ELF-1 (cell line): ENCODE data around the gene GRIP1.
A peak's percentile ranks its signal among the peaks of the same experiment; 100 is the strongest.

Experiments
- DNase-seq: peaks from one replicate; pipeline ENCODE4 v3.0.0-alpha.2; 2016; ENCODE audit warnings: low read depth, low spot score

The GRIP1 gene

DNA sequence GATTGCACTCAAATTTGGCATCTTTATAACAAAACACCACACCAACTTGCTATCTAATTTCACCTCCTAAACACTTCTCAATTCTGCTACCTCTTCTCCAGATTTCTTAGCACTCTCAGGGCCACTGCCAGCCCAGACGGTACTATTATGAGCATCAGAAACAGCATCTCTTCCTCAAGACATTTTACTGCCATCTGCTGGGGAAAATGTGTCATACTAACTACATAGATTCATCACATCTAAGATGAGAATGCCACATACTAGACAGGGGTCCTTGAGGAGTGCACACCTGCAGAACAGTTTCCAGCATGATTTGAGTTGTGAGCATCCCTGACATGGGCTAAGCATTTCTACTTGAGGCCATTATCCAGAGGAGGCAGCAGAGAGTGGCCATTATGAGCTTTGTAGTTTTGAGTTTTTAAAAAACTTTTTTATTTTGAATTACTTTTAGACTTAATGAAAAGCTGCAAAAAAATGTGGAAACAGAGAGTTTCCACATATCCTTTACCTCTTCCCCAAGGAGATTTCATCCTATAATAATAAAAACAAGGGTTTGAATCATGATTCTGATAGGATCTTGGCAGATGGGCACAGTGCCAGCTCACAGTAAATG, 15.1 kb upstream of the GRIP1 start:
- DNase-seq = peak; percentile 10

DNA sequence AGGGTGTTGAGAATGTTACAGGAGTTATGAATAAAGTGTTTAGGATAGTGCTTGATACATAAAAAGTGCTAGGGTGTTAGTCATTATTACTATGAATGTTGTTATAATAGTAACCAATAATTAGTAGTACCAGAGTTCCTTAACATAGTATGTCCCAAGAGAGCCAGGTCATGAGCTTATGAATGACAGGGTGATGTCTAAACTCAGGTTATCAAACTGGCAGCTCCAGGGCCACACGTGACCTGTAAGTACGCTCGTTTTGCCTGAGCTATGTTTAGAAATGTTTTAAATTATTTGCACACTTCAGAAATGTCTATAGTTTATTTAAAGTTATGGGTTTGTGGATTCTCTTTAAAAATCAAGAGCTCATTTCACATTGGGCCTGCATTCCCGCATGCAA, 14.1 kb upstream of the GRIP1 start:
- no peak for DNase-seq

DNA sequence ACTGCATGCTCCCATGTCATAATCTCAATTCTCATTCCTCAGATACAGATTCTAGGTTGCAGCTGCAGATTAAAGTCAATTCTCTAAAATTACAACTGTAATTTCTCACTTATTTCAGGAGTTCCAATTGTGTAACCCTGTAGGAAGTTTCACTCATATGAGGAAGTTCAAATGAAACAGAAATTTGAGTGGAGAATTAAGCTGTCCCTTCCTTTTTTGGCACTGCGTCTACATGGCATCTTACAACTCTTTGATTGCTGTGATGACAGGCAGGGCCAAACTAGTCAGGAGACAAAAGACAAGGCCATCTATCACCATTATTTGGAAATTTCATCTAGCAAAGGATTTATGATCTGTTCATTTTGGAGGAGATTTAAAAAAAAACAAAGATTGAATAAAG, 13.3 kb upstream of the GRIP1 start:
- DNase-seq = no peak

DNA sequence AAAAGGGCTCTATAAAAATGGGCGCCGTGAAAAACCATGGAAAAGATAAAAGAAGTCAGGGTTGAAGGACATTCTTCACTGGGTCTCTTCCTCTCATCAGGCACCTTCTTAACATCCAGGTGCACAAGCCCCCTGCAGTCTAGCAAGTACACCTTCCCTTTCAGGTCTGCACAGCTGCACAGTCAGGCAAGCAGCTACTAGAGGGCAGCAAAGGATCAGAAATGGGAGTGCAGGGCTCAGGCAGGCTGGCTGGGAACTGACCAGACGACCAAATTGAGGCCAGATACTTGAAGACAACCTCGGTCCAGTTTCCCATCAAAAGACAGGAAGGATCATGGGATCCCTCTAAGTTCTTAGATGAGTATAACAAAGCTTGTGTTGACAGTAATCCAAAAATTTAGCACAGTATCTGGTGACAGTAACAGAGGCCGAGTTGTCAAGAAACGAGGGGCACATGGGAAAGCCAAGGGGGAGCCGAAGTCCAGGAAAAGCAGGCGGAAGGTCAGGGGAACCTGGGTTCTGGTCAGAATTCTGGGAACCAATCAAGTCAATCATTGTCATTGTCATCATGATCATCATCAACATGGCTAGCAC, 10.1 kb upstream of the GRIP1 start:
- DNase-seq = peak; percentile 84

DNA sequence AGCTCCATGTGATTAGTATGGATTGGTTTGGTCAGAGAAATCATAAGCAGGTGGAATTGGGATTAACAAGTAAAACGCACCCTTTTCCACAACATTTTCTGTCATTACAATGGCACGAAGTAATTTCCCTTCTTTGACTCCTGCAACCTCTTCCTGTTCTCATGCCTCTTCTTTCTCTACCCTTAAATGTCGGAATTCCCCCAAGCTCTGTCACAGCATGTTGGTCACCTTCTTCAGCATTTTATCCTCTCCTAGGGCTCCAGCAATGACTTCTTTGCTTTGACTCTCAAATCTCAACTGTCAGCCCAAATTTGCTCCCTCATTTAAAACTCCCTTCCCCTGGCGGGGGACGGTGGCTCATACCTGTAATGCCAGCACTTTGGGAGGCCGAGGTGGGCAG, 5.3 kb upstream of the GRIP1 start:
- no peak for DNase-seq

DNA sequence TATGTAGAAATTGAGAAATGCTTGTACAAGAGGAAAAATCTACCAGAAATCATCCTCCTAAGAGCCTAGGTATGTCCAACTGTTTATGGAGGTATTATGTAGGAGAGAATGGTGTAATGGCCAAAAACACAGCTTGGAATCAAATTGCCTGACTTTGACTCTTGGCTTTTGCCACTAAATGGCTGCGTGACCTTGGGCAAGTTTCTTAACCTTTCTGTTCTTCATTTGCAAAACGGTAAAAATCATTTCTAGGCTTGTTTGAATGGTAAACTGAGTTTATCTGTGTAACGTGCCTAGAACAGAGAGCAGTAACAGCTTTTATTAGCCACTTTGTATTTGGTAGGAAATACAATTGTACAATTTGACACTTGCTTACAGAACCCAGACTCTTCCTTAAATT, 4.9 kb upstream of the GRIP1 start:
- DNase-seq = no peak

DNA sequence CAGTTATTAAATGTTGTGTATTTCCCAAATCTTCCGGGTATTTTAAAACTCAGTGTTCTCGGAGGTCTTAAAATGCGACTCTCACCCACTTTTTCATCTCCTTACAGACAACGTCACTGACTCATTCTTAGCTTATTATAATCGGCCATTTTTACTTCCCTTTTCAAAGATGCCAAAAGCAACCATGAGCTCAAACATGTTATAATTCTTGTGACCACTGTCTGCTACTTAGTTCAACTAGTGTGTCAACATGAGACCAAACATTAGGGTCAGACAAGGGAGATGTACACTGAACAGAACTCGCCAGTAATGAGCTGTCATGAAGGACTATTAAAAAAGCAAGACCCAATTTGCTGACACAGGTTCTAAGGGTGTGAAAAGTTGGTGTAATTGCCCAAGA, 4.2 kb upstream of the GRIP1 start:
- no peak for DNase-seq

DNA sequence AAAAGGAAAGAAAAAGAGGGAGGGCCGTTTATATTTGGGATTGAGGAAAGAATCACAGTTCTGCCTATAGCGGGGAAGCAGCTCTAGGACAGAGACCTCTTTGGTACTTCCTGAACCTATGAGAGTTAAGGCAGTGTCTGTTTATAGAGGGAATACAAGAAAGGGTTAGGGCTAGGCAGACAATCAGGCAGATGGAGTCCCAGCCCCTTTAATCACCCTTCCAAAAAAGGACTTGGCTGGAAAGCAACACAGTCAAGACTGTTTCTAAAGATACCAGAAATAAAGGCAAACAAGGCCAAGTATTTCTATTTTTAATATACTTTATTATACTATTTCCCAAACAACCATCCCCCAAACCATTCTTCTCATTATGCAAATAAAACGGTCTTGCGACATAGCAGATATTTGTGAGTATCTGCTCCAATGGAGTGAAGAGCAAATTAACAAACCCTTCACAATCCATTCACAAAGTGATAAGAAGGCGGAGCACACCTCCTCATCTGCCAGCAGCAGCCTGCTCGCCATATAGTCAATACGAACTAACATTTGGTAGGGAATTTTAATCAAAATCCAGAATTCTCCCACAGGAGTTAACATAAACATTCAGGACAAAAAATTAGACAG, 697 bp upstream of the GRIP1 start:
- no peak for DNase-seq

DNA sequence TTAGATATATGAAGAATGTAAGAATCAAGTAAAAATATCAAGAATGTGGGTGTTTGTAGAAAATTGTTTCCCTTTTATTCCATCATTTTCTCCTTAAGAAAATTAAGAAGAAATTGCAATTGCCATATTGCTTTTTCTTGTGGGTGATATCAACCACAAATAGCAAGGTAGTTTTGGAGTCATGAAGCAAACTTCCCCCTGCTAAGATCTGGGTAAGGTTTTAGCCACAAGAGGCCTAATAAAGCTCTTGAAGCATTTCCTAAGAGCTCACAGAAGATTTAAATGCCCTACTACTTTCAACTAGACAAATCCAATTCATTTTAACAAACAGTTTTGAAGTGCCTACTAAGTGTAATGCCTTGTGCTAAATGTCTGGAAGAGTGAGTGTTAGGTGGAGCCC, 2.6 kb downstream of the GRIP1 start:
- DNase-seq = no peak

DNA sequence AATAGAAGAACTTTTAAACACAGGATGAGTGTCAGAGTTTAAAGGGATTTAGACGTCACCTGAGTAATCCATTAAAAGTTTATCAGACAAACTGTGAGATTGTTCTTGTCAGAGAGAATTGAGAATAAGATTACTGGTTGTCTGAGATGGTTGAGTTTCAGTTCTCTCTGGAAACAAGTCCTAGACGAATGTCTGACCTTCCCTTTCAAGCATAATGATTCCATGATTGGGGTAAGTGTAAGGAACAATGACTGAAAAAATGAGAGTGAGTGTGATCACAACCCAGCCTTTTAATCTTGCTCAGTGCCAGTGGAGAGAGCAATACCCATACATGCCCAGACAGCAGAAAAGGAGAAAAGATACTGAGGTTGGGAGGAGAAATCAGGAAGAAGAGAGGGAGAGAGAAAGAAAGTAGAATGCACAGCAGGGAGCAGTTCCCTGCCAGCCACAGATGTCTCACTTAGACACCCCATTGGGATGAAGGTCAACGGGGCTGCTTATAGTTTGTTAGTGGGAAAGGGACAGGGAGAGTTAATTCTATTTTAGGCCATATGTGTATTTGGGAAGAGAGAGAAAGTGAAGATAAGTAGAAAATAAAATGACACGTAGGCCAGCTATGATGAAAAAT, 4.3 kb downstream of the GRIP1 start:
- DNase-seq = no peak

DNA sequence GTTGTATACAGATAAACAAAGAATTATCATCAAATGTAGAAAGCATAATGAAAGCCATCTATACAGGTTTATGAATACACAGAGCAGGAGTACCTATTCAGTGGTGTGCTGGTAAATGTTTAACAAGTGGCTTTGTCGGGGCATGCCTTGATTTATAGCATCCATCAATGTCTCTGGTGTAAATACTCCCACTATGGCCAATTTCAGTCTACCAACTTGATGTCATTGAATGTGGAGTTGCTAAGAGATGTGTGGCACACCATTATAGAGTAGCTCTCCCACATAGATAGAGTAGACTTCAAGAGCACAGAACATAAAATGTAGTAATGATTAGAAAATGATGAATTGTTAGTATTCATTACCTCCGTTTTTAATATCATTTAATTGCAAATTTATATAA, 9.3 kb downstream of the GRIP1 start:
- DNase-seq = no peak

DNA sequence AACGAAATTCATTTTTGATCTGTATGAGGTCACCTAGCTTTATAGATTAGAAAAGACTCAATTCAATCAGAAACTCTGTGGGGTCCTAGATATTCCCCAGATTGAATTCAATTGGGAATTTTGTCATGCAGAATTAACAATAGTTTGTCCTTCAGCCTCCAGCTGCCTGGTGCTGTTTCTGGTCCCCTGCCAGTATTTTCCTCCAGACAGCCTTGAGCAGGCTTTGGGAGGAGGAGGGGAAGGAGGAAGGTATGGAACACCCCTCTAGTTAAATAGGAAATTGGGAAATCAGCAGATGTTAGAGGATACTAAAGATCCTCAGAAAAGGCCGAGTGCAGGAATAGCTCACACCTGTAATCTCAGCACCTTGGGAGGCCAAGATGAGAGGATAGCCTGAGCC, 10.6 kb downstream of the GRIP1 start:
- DNase-seq = no peak

DNA sequence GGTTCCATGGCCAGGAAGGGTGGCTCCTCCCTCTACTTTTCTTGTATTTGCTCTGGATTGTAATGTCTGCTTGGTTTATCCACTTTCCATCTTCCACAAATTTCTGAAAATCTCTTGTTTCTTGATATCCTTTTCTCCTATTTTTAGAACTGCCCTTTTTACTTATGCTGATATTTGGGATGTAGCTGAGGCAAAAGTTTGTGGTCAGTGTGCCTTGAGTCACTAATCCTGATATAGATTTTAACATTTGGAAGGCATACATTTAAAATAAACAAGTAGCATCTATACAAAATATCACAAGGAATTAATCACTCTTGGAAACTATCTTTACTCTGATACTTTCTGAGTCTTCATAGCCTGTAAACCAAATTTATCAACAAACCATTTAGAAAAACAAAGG, 11.0 kb downstream of the GRIP1 start:
- no peak for DNase-seq

DNA sequence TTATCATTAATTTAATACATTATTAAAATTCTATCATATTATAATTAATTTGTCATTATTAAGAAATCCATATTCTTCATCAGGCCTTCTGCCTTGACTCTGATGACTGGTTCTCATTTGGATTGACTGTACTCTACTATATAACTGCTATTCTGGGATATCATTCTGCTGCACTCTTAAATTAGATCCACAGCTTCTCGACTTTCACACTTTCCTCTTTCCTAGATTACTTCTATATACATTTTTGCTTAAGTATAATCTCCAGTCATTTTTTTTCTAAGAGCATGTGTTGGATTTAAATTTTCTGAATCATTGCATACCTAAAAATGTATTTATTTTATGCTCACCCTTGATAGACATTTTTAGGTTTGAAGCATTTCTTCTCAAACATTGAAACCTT, 12.4 kb downstream of the GRIP1 start:
- no peak for DNase-seq

DNA sequence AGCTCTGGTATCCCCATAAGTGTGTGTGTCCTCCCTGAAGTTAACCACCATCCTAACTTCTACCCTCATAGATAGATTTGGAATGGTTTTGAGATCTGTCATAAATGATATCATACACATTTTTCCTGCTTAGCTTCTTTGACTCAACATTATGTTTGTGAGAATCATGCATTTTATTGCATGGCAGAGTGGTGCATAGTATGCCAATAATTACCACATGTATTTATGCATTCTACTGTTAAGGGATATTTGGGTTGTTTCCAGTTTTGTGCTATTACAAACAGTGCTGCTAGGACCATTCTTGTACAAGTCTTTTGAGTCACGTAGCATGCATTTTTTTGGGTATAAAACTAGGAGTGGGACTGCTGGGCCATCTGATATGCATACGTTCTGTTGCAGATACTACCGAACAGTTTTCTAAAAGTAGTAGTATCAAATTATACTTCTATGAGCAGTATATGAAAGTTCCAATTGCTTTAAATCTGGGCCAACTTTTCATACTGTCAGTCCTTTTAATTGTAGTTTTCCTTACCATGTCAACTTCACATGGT, 13.4 kb downstream of the GRIP1 start:
- DNase-seq = no peak

DNA sequence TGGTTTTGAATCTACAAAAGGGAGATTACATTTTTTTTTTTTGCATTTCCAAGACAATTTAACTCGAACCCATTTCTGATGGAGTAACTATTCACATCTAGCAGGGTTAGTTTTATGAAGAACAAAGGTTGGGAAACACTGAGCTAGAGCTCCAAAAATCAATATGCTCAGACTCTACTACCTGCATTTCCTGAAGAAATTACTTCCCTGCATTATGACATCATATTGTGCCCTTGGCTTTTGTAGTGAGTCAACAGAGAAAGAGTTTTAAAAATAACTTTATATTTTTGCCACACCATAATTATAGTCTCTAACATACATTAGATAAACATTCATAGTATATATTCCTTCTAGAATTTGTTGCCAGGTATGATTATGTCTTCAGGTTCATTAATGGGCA, 14.8 kb downstream of the GRIP1 start:
- DNase-seq = no peak

DNA sequence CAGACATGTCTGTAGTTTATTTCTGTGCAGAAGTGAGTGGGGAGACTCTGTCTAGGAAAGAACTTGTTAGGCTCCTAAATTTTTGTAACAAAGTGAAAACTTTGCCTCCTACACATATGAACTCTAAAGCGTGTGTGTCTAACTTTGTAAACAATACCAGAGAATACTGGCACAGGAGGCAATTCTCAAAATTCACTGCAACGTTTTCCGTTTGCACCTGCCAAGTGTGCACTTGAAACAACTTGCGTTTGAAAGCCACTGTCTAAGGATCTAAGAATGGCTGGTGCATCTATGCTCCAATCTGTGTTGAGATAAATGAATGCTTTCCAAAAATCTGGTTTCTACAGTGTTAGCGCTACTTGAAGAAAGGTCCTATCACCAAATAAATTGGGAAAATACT, 15.3 kb downstream of the GRIP1 start:
- no peak for DNase-seq

DNA sequence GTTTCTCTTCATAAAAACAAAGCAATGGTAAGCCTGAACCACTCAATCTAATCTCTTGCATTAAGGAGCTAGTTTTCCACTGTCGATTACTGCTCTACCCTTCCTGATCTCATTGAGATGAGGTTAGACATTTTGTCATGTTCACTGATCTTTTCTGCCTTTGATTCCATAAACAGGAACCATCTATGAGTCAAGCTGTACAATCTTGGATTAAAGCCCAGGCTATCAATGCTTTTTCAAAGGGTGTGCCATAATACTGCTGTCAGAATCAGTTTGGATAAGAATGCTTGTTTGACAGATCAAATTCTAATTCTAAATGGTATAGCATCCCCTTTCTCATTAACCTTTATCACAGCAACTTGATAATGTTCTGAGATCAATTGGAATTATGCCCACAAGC, 16.1 kb downstream of the GRIP1 start:
- no peak for DNase-seq

DNA sequence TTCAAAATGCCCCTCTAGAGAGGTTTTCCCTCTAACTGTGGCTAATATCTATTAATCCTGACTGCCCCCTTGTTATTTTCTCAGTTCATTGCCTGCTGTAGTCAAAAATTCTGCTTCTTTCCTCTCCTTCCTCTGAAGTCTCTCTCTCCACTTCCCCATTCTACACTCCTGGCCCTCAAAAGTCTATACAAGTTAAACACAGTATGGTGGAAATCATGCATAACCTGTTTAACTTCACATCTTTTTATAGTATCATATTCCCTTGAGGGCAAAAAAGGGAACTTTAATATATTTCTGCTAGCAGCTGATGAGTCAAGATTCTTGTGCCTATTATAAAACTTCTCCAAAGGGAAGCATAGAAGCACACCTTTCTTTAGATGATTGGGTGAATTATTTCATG, 16.7 kb downstream of the GRIP1 start:
- no peak for DNase-seq

DNA sequence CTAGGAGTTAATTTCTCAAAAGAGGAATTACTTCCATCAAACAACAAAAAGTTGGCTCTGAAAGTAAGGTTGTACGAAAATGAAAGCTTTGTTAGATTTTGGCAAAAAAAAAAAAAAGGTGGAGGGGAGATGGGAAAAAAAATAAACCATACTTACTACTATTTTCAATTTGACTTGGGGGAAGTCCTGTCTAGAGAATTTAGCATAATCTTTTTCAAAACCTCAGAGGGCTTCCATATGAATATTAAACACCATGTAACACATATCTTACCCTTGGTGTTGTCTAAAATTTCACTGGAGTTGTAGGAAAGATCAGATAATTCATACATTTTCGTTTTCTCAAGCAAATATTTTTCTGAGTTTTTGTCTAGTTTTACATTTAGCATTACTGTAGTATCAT, 17.5 kb downstream of the GRIP1 start:
- no peak for DNase-seq

DNA sequence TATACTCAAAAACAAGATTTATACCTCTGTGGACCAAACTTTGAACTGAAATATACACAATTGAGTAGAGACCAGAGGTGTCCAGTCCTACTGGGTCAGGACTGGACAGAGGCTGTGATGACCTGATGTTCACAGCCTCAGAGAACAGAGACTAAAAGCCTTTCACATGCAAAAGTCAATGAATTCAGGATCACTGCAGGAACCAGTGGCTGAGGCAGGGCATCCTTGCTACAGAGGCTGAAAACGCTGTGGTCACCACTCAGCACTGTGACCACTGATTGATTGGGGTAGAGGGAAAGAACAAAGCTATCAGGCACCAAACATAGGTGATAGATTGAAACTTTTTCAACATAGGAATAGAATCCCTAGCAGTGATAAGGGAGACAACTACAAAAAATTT, 25.1 kb downstream of the GRIP1 start:
- DNase-seq = peak; percentile 36

DNA sequence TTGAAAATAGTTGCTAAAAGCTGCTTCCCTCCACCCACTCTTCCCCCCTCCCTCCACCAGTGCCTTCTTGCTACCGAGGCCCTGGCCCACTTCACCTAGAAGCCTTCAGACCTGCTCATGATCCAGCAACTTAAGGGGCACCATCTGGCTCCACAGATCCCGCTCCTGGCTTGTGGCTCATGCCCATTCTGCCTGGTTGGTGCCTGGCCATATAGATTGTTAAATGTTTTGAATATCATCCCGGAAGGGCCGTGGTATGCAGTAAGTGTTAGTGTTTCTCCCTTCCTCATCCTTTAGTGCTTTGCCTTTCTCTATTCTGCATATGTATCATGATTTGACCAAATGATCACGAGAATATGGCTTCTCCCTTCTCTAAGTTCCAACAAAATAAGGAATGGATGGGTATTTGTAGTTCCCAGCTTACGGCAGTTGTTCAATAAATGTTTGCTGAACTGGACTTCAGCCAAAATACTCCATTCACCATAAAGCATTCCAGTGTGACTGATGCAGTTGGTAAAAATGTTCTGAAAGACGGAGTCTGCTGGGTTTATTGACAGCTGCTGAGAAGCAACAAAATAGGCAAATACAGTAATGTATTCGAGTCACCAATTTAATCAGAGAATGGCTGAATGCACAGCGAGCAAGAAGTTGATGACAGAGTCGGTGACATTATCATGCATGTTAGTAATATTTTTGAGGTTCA, 30.7 kb downstream of the GRIP1 start:
- no peak for DNase-seq
